LNCAP (cell line): Measurements from ENCODE around the gene DSCAML1.

Experiments used
- CTCF ChIP-seq: fragments of 450-650 bp; IDR thresholded peaks from 2 replicates; pipeline ENCODE4 v1.5.1; 2017; ENCODE audit warnings: mild to moderate bottlenecking

Gene DSCAML1

GRCh38 chr11:117582433-117582832 lies 214.6 kb downstream of the DSCAML1 start:
- no peak for TF ChIP-seq CTCF

- no peak for TF ChIP-seq CTCF
Measured at GRCh38 chr11:117580866-117581265, 216.2 kb downstream of the DSCAML1 start.

- no peak for TF ChIP-seq CTCF
Measured at GRCh38 chr11:117579161-117579560, 217.9 kb downstream of the DSCAML1 start.

GRCh38 chr11:117575856-117576255 lies 221.2 kb downstream of the DSCAML1 start:
- TF ChIP-seq CTCF: no peak

DNA sequence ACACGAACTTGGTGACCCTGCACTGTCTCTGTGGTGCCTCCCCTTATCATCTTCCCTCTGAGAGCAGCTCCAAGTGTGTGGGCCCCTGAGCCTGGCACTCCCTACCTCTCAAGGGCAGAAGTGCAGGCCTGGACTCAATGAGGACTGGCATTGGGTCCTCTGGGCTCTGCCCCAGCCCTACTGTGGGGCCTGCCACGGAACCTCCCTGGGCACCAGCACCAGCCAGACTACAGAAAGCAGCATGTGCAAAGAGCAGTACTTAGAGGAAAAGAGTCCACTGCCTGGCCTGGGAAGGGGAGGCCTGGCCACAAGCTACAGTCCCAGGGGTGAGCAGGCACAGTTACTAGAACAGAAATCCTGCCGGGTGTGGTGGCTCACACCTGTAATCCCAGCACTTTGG lies 222.5 kb downstream of the DSCAML1 start:
- TF ChIP-seq CTCF: no peak

DNA sequence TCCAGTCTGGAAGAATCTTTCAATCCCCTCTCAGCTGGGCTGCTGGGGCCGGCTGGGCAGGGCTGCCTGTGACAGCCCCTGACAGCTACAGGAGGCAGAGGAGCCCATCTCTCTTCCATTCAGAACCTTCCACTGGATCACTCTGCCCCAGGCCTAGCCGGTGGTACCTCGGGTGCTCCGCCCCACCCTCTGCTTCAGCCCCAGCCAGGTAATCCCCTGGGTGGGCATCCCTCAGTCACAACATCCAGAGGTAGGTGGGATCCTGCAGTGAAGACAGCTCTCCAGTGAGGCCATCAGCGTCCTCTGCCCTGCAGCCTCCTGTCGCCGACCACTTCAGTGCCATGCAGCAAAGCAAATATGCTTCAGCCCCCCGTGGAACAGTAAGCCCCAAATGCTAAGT lies 223.7 kb downstream of the DSCAML1 start:
- TF ChIP-seq CTCF: no peak

DNA sequence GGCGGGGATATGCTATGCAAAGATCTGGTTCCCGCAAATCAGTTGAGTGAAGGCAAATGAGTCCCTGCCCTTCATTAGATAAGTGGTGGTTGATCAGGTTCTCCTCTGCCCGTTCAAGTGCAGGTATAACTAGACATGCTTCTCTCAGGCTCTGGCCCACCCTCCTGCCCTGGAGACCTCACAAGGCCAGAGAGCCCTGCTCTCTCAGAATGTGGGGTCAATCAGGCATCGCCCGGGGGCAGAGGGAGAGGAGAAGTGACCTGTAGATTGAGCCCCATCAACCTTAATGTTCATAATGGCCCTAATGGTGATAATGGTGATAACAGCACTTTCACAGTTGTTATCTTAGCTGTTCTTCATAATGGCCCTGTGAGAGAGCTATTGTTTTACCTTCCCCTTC lies 224.3 kb downstream of the DSCAML1 start:
- TF ChIP-seq CTCF: no peak

- no peak for TF ChIP-seq CTCF
Measured at GRCh38 chr11:117572129-117572528, 224.9 kb downstream of the DSCAML1 start.
